IMR-90 (cell line): ENCODE measurements around the gene IGFBP3.

Experiments used
- CTCF ChIP-seq: conservative IDR thresholded peaks from 2 replicates; pipeline ENCODE4 v1.5.1; 2012; ENCODE audit warnings: mild to moderate bottlenecking, low read depth, low read length, improper control_type of control experiment
- MXI1 ChIP-seq: IDR thresholded peaks from 2 replicates; pipeline ENCODE4 v1.6.1; 2012; ENCODE audit warnings: low read depth, mild to moderate bottlenecking, low read length, moderate library complexity, borderline replicate concordance
- RCOR1 ChIP-seq: IDR thresholded peaks from 2 replicates; pipeline ENCODE4 v1.6.1; 2012; ENCODE audit warnings: mild to moderate bottlenecking, low read length, improper control_type of control experiment; ENCODE audit not compliant: insufficient replicate concordance

DNA sequence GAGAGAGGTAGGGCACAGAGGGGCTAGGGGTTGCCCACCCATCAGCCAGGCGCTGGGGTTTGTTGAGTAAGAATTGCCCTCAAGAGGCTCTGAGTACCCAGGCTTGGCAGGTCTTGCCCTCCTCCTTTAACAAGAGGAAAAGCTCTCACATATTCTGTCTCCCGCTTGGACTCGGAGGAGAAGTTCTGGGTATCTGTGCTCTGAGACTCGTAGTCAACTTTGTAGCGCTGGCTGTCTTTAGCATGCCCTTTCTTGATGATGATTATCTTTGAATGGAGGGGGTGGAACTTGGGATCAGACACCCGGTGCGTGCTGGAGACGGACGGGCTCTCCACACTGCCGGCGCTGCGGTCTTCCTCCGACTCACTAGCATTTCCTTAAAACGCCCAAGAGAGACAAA, 4.0 kb downstream of the IGFBP3 start:
- TF ChIP-seq CTCF (no peak), RCOR1 (no peak), MXI1 (no peak)
